Kidney (tissue), 14 donors: ENCODE results near the gene UBR3. TPM values are rescaled to one million over a fixed set of nuclear protein-coding genes. Genes with fewer than 3 reads are reported as not detected.

Source experiments
- DNase-seq, 5 donors: peaks; one replicate each; pipeline ENCODE4 v3.0.0-alpha.2; 2013 to 2020
- FAIRE-seq: peaks from 2 replicates; lab custom pipeline; 2012; peaks lifted over from hg19 to GRCh38; lab: Jason Lieb, UNC
- H3K27ac ChIP-seq, 2 donors: one replicate each; pipeline ENCODE4 v1.7.0; 2013; ENCODE audit warnings: low read depth in 2 of 2, low read length in 2 of 2, inconsistent platforms in 1 of 2
- H3K27me3 ChIP-seq: one replicate; pipeline ENCODE4 v1.7.1; 2013; ENCODE audit warnings: low read length, inconsistent platforms; ENCODE audit not compliant: control insufficient read depth, insufficient read depth
- H3K36me3 ChIP-seq, 3 donors: one replicate each; pipeline versions ENCODE4 v1.7.0 to v1.7.1; 2013; ENCODE audit warnings: low read length in 3 of 3, control low read depth in 1 of 3, inconsistent platforms in 1 of 3; ENCODE audit not compliant: insufficient read depth in 3 of 3, control insufficient read depth in 2 of 3
- H3K4me1 ChIP-seq, 3 donors: one replicate each; pipeline versions ENCODE4 v1.7.0 to v1.7.1; 2013; ENCODE audit warnings: low read length in 3 of 3, inconsistent platforms in 1 of 3, low read depth in 1 of 3; ENCODE audit not compliant: control insufficient read depth in 2 of 3, insufficient read depth in 2 of 3
- H3K4me3 ChIP-seq, 3 donors: one replicate each; pipeline versions ENCODE4 v1.7.0 to v1.8.1; 2013; ENCODE audit warnings: low read length in 3 of 3, control low read depth in 1 of 3, inconsistent platforms in 1 of 3
- H3K9ac ChIP-seq, 3 donors: one replicate each; pipeline versions ENCODE4 v1.7.0 to v1.7.1; 2013; ENCODE audit warnings: low read length in 3 of 3, control low read depth in 1 of 3, inconsistent platforms in 1 of 3
- H3K9me3 ChIP-seq, 3 donors: one replicate each; pipeline versions ENCODE4 v1.7.0 to v1.7.1; 2013; ENCODE audit warnings: low read length in 3 of 3, control low read depth in 1 of 3, inconsistent platforms in 1 of 3; ENCODE audit not compliant: control insufficient read depth in 2 of 3, insufficient read depth in 1 of 3
- intact Hi-C: fragments of 100-400 bp; cut with DNase I; formaldehyde crosslinking; loops from one replicate; pipeline ENCODE4 v1.11.1; 2022
- polyA plus RNA-seq: library from polyadenylated mRNA; stranded (reverse); fragments of 350-450 nt; fragmentation: Illumina TruSeq; extraction: RNeasy Lipid Tissue Mini Kit (QIAGEN cat#74804); gene quantifications from one replicate; pipeline ENCODE4 v1.2.3, GENCODE V29; 2014; ENCODE audit warnings: low read depth, low replicate concordance; ENCODE audit not compliant: insufficient read depth
- total RNA-seq: library from RNA; stranded (reverse); fragmentation: NEBNext Ultra II Directional; extraction: Animal tissue kit (Norgen Biotek cat#: 25700); gene quantifications from one replicate; pipeline ENCODE4 v1.2.1, GENCODE V29; 2021
- TF ChIP-seq, protein P1 (sequence below): IDR thresholded peaks from 3 replicates; pipeline ENCODE4 v1.5.1; 2012; ENCODE audit warnings: mild to moderate bottlenecking, moderate library complexity, borderline replicate concordance; ENCODE audit not compliant: insufficient read depth; ENCODE audit errors: extremely low read depth
- donor health status: control.
- donor health status: control.
- donor health status: control.
- donor health status: control.
- donor health status: control.
- donor health status: DM: yes; HTN: yes; CAD: no.
- donor health status: Normal renal cell carcinoma (clear cell type).

The UBR3 gene
- total and polyA plus RNA-seq, 2 donors from 2014 or later = 10.2 to 41.0 TPM

DNA sequence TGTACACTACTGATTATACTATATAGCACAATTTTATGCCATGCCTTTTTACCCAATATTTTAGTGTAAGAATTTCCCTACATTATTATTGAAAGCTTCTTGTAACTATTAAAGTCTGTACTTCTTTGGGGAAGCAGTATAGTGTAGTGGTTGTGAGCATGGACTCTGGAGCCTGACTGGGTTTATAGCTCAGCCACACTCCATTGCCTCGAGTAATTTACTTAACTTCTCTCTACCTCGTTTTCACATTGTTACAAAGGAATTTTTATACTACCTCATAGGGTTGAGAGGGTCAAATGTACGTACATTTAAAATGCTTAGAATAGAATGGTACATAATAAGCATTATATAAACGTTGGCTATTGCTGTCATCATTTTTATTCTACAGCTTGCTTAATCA lies 139.2 kb downstream of the UBR3 start:
- no peaks in the 10 kb centered on the region for H3K27me3 ChIP-seq
- no peak overlapping the region for H3K4me3 ChIP-seq
- no peak overlapping the region for H3K9ac ChIP-seq
- TF ChIP-seq, protein P1, sequence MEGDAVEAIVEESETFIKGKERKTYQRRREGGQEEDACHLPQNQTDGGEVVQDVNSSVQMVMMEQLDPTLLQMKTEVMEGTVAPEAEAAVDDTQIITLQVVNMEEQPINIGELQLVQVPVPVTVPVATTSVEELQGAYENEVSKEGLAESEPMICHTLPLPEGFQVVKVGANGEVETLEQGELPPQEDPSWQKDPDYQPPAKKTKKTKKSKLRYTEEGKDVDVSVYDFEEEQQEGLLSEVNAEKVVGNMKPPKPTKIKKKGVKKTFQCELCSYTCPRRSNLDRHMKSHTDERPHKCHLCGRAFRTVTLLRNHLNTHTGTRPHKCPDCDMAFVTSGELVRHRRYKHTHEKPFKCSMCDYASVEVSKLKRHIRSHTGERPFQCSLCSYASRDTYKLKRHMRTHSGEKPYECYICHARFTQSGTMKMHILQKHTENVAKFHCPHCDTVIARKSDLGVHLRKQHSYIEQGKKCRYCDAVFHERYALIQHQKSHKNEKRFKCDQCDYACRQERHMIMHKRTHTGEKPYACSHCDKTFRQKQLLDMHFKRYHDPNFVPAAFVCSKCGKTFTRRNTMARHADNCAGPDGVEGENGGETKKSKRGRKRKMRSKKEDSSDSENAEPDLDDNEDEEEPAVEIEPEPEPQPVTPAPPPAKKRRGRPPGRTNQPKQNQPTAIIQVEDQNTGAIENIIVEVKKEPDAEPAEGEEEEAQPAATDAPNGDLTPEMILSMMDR = no peak
- FAIRE-seq (no peak), DNase-seq (peak in 3 of 5 donors; percentile 13 to 83 (median 70))
- H3K4me1 ChIP-seq = no peaks in the 10 kb centered on the region
- intact Hi-C loops = no loop called here
- H3K27ac ChIP-seq = no peak overlapping the region
- no peaks in the 10 kb centered on the region for H3K9me3 ChIP-seq
- H3K36me3 ChIP-seq = no peaks in the 10 kb centered on the region

- Histone ChIP-seq H3K27me3 (no peaks in the 10 kb centered on the region), H3K36me3 (no peaks in the 10 kb centered on the region), H3K9me3 (no peaks in the 10 kb centered on the region), H3K9ac (no peak overlapping the region), H3K27ac (no peak overlapping the region), H3K4me3 (no peak overlapping the region), H3K4me1 (no peaks in the 10 kb centered on the region)
- intact Hi-C loops = no loop called here
- FAIRE-seq (no peak), DNase-seq (no peak)
- TF ChIP-seq, protein P1 = no peak
These were observed 141.5 kb downstream of the UBR3 start for GRCh38 chr2:169968743-169969142.

- DNase-seq (no peak), FAIRE-seq (no peak)
- Histone ChIP-seq H3K27ac (no peak overlapping the region), H3K9me3 (peaks cover 0 to 15% (median 2%) of the 10 kb centered on the region in 3 donors), H3K4me1 (no peaks in the 10 kb centered on the region), H3K36me3 (peaks cover 0 to 5% (median 4%) of the 10 kb centered on the region in 3 donors), H3K27me3 (no peaks in the 10 kb centered on the region), H3K4me3 (peak overlapping the region in 1 of 3 donors; percentile 11), H3K9ac (no peak overlapping the region)
- TF ChIP-seq, protein P1 = no peak
- intact Hi-C loops = no loop called here
These were observed 148.0 kb downstream of the UBR3 start for GRCh38 chr2:169975221-169975620.

- H3K9me3 ChIP-seq = peaks cover 0 to 15% (median 2%) of the 10 kb centered on the region in 3 donors
- intact Hi-C loops = no loop called here
- H3K4me1 ChIP-seq = no peaks in the 10 kb centered on the region
- H3K27ac ChIP-seq = no peak overlapping the region
- H3K4me3 ChIP-seq = no peak overlapping the region
- peaks cover 0 to 5% (median 4%) of the 10 kb centered on the region in 3 donors for H3K36me3 ChIP-seq
- H3K27me3 ChIP-seq = no peaks in the 10 kb centered on the region
- TF ChIP-seq, protein P1 = no peak
- H3K9ac ChIP-seq = no peak overlapping the region
- DNase-seq (no peak), FAIRE-seq (no peak)
These were observed 149.1 kb downstream of the UBR3 start for GRCh38 chr2:169976335-169976851.
